Body of pancreas (tissue), 4 donors: ENCODE results near the gene SOX6.

Source experiments
- CTCF ChIP-seq, 7 experiments: fragments of 450-650 bp in 4 of 7; fragments of 200-600 bp in 3 of 7; sonication (generic) in 3 of 7; IDR thresholded peaks; one replicate each; pipeline ENCODE4 v1.5.1; 2016 to 2019; ENCODE audit warnings: antibody characterized with exemption in 7 of 7
- POLR2A ChIP-seq, 3 donors: fragments of 450-650 bp; IDR thresholded peaks; one replicate each; pipeline ENCODE4 v1.6.1; 2016; ENCODE audit warnings: antibody characterized with exemption in 3 of 3, mild to moderate bottlenecking in 2 of 3

GRCh38 chr11:16114978-16115871 is 241.1 kb downstream of the SOX6 start:
- TF ChIP-seq CTCF (IDR thresholded peaks at IDR 0.05) (no peak), POLR2A (IDR thresholded peaks at IDR 0.05) (no peak)
